Smooth muscle cell (in vitro differentiated cells): Measurements from ENCODE around the gene SYNGR3. TPM values are rescaled to one million over a fixed set of nuclear protein-coding genes. Genes with fewer than 3 reads are reported as not detected.
"Not testable (repeated sequence)": the region's sequence is repeated elsewhere in the genome, so short reads cannot be mapped to it uniquely, and the experiment has no call there.

Experiments used
- DNase-seq: peaks from one replicate; lab custom pipeline; 2025; ENCODE audit not compliant: unreplicated experiment; lab: John Stamatoyannopoulos, UW
- H2AFZ ChIP-seq: fragments of 200-600 bp; sonication (generic); 2 replicates; pipeline ENCODE4 v1.6.0; 2016; ENCODE audit warnings: antibody characterized with exemption, low read depth, mild to moderate bottlenecking
- H3F3A ChIP-seq: fragments of 200-600 bp; sonication (generic); 2 replicates; pipeline ENCODE4 v1.6.0; 2017; ENCODE audit warnings: antibody characterized with exemption, low read depth
- H3K27ac ChIP-seq: fragments of 200-600 bp; sonication (generic); 2 replicates; pipeline ENCODE4 v1.5.1; 2016; ENCODE audit warnings: low read depth, mild to moderate bottlenecking
- H3K27me3 ChIP-seq: fragments of 200-600 bp; sonication (generic); 2 replicates; pipeline ENCODE4 v1.6.1; 2016; ENCODE audit warnings: low read depth, mild to moderate bottlenecking
- H3K36me3 ChIP-seq: fragments of 200-600 bp; sonication (generic); 2 replicates; pipeline ENCODE4 v1.5.1; 2016; ENCODE audit warnings: low read depth
- H3K4me1 ChIP-seq: fragments of 200-600 bp; sonication (generic); 2 replicates; pipeline ENCODE4 v1.5.1; 2016; ENCODE audit warnings: low read depth
- H3K4me2 ChIP-seq: fragments of 200-600 bp; sonication (generic); 2 replicates; pipeline ENCODE4 v1.6.0; 2016; ENCODE audit warnings: mild to moderate bottlenecking
- H3K4me3 ChIP-seq: fragments of 200-600 bp; sonication (generic); 2 replicates; pipeline ENCODE4 v1.5.1; 2016; ENCODE audit warnings: mild to moderate bottlenecking
- H3K79me2 ChIP-seq: fragments of 200-600 bp; sonication (generic); 2 replicates; pipeline ENCODE4 v1.6.0; 2016; ENCODE audit warnings: low read depth, mild to moderate bottlenecking
- H3K9ac ChIP-seq: fragments of 200-600 bp; sonication (generic); 2 replicates; pipeline ENCODE4 v1.6.0; 2016; ENCODE audit warnings: low read depth
- H3K9me3 ChIP-seq: fragments of 200-600 bp; sonication (generic); replicated peaks from 2 replicates; pipeline ENCODE4 v1.5.1; 2016; ENCODE audit warnings: low read depth
- H4K20me1 ChIP-seq: fragments of 200-600 bp; sonication (generic); 2 replicates; pipeline ENCODE4 v1.6.0; 2016; ENCODE audit warnings: low read depth
- CTCF ChIP-seq: fragments of 200-600 bp; sonication (generic); IDR thresholded peaks from 2 replicates; pipeline ENCODE4 v1.5.1; 2017; ENCODE audit warnings: borderline replicate concordance, mild to moderate bottlenecking, antibody characterized with exemption; ENCODE audit not compliant: insufficient read depth, poor library complexity, severe bottlenecking
- WGBS: methylation state at CpG from one replicate; pipeline ENCODE4 v1.1.7; 2016; ENCODE audit warnings: low lambda C conversion rate; 5-methylcytosine and 5-hydroxymethylcytosine counted together
- polyA plus RNA-seq: library from polyadenylated mRNA; unstranded; fragments of >200 nt; fragmentation: Nextera tagmentation; extraction: Ambion mirVana; gene quantifications from 2 replicates; pipeline ENCODE4 v1.2.1, GENCODE V29; 2016
- total RNA-seq: library from RNA; depleted of rRNA; stranded (reverse); fragments of >200 nt; gene quantifications from 2 replicates; pipeline ENCODE4 v1.2.3, GENCODE V29; 2014

Gene SYNGR3
- total and polyA plus RNA-seq, 2 experiments from 2014 or later, result 3.0 to 8.7 TPM

- no peak overlapping the region for H2AFZ ChIP-seq
- DNase-seq, result no peak
- no peaks in the 10 kb centered on the region for H3K9me3 ChIP-seq
- H3K4me3 ChIP-seq, result peak overlapping the region; percentile 98
- H3K36me3 ChIP-seq, result no peaks in the 10 kb centered on the region
- no peaks in the 10 kb centered on the region for H3F3A ChIP-seq
- H3K4me2 ChIP-seq, result peak overlapping the region; percentile 90
- H3K79me2 ChIP-seq, result peaks cover 52% of the 10 kb centered on the region
- peaks cover 50% of the 10 kb centered on the region for H4K20me1 ChIP-seq
- H3K4me1 ChIP-seq, result peaks cover 23% of the 10 kb centered on the region
- WGBS, result 2% methylated on average over 6 of the region's 55 CpGs
- no peak for TF ChIP-seq CTCF
- peak overlapping the region; percentile 88 for H3K9ac ChIP-seq
- H3K27me3 ChIP-seq, result no peaks in the 10 kb centered on the region
- H3K27ac ChIP-seq, result peak overlapping the region; percentile 79
These were observed 19.5 kb downstream of the SYNGR3 start for GRCh38 chr16:2009164-2009711.

DNA sequence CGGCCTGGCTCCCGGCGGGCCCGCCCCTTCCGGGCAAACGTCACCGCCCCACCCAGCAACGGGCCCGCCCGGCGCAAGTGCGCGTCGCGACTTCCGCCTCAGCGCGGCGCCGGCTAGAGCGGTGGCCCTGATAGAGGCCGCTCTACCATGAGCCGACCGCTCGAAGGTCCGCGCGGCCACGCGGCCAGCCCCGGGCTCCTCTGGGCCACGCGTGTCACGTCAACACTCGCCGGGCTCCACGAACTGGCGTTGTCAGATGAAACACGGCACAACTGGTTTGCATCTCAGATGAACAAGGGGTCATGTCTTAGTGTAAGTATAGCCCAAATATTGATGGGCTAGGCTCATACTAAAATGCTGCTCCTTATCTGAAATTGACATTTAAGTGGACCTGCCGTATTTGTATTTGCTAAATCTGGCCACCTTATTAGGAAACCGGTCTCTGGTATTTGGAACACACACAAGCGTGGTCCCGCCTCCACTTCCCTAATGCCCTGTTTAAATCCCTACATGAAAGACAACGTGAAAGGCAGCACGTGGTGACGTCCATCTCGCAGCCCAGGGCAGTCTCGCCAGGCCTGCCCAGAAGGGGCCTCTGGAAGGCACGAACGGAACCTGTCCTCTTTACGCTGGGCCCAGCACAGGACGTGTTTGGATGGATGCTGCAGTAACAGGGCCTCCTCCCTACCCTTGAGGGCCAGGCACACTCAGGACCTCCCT is 20.2 kb downstream of the SYNGR3 start, which contains the start of gene ZNF598:
ZNF598 (minus strand) TSS at position 31 of the 720 bp plus-strand sequence.
- peak; percentile 33 for DNase-seq
- Histone ChIP-seq H3K4me2 (peak within 1 kb of the TSS; percentile 97), H3K79me2 (peaks cover 45% of the 10 kb centered on the region), H3F3A (no peaks in the 10 kb centered on the region), H3K27me3 (no peaks in the 10 kb centered on the region), H4K20me1 (peaks cover 43% of the 10 kb centered on the region), H3K36me3 (no peaks in the 10 kb centered on the region), H3K9ac (peak within 1 kb of the TSS; percentile 88), H3K27ac (peak within 1 kb of the TSS; percentile 94), H3K4me1 (peaks cover 21% of the 10 kb centered on the region), H2AFZ (peak within 1 kb of the TSS; percentile 97), H3K4me3 (peak within 1 kb of the TSS; percentile 98), H3K9me3 (no peaks in the 10 kb centered on the region)
- WGBS, result 3% methylated on average over 50 of the region's 52 CpGs
- no peak for TF ChIP-seq CTCF

- not testable (repeated sequence) for H3K4me2 ChIP-seq, H3K27ac ChIP-seq, H3K36me3 ChIP-seq, H3K9ac ChIP-seq, H3K27me3 ChIP-seq, DNase-seq, H3K4me3 ChIP-seq, H3K9me3 ChIP-seq, H2AFZ ChIP-seq, H3F3A ChIP-seq
- WGBS, result 89% methylated on average over 9 of the region's 9 CpGs
- Histone ChIP-seq H4K20me1 (peaks cover 26% of the 10 kb centered on the region), H3K79me2 (peaks cover 27% of the 10 kb centered on the region), H3K4me1 (peaks cover 21% of the 10 kb centered on the region)
These were observed 22.0 kb downstream of the SYNGR3 start for GRCh38 chr16:2011726-2012125.

DNA sequence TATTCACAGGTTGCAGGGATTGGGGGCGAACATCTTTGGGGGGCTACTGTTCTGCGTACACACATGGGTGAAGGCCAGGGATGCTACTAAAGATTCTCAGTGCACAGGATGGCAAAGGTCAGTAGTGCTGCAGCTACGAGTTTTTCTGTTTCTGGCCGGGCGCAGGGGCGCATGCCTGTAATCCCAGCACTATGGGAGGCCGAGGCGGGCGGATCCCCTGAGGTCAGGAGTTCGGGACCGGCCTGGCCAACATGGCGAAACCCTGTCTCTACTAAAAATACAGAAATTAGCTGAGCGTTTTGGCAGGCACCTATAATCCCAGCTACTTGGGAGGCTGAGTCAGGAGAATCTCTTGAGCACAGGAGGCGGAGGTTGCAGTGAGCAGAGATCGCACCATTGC is 23.8 kb downstream of the SYNGR3 start:
- no peak for DNase-seq
- H3K4me2 ChIP-seq, result no peak overlapping the region
- peaks cover 10% of the 10 kb centered on the region for H3K4me1 ChIP-seq
- no peaks in the 10 kb centered on the region for H3F3A ChIP-seq
- 95% methylated on average over 15 of the region's 15 CpGs for WGBS
- H3K27me3 ChIP-seq, result no peaks in the 10 kb centered on the region
- no peak for TF ChIP-seq CTCF
- H3K9me3 ChIP-seq, result no peaks in the 10 kb centered on the region
- H3K4me3 ChIP-seq, result no peak overlapping the region
- H3K36me3 ChIP-seq, result no peaks in the 10 kb centered on the region
- H2AFZ ChIP-seq, result no peak overlapping the region
- no peak overlapping the region for H3K27ac ChIP-seq
- H3K79me2 ChIP-seq, result peaks cover 9% of the 10 kb centered on the region
- peaks cover 8% of the 10 kb centered on the region for H4K20me1 ChIP-seq
- no peak overlapping the region for H3K9ac ChIP-seq
